Gastroesophageal sphincter (tissue), 4 donors: ENCODE data around the gene BCAS3. TPM values are rescaled to one million over a fixed set of nuclear protein-coding genes. Genes with fewer than 3 reads are reported as not detected.

ENCODE experiments used
- ATAC-seq: fragments of 150-250 bp; one replicate; pipeline ENCODE4 v1.9.1; 2016; ENCODE audit warnings: mild to moderate bottlenecking, moderate library complexity
- H3K27ac ChIP-seq, 4 donors: fragments of 200-600 bp; sonication (generic) in 3 of 4; 1 replicate in 3 of 4; 2 replicates in 1 of 4; pipeline ENCODE4 v1.5.1; 2016 to 2019
- H3K27me3 ChIP-seq: fragments of 200-600 bp; sonication (generic); one replicate; pipeline ENCODE4 v1.5.1; 2019
- H3K36me3 ChIP-seq, 2 donors: fragments of 200-600 bp; sonication (generic); one replicate each; pipeline ENCODE4 v1.5.1; 2019; ENCODE audit warnings: control low read depth in 1 of 2
- H3K4me1 ChIP-seq, 3 donors: fragments of 200-600 bp; sonication (generic); 1 replicate in 2 of 3; 2 replicates in 1 of 3; pipeline ENCODE4 v1.5.1; 2016 to 2019; ENCODE audit warnings: control low read depth in 2 of 3
- H3K4me3 ChIP-seq, 2 donors: fragments of 200-600 bp; sonication (generic); one replicate each; pipeline ENCODE4 v1.5.1; 2019; ENCODE audit warnings: mild to moderate bottlenecking in 1 of 2, moderate library complexity in 1 of 2
- H3K9me3 ChIP-seq, 3 donors: fragments of 200-600 bp; sonication (generic); one replicate each; pipeline ENCODE4 v1.5.1; 2017 to 2019; ENCODE audit warnings: control low read depth in 2 of 3
- EP300 ChIP-seq: sonication (generic); formaldehyde crosslinking; IDR thresholded peaks from one replicate; pipeline ENCODE4 v1.6.1; 2017; ENCODE audit warnings: antibody characterized with exemption, mild to moderate bottlenecking
- POLR2A ChIP-seq, 2 donors: fragments of 450-650 bp; IDR thresholded peaks; one replicate each; pipeline ENCODE4 v1.6.1; 2017; ENCODE audit warnings: antibody characterized with exemption in 2 of 2, mild to moderate bottlenecking in 2 of 2, moderate library complexity in 1 of 2
- POLR2AphosphoS5 ChIP-seq: sonication (generic); formaldehyde crosslinking; IDR thresholded peaks from one replicate; pipeline ENCODE4 v1.6.1; 2017; ENCODE audit warnings: antibody characterized with exemption
- WGBS, 2 donors: methylation state at CpG; one replicate each; pipeline ENCODE4 v1.1.5; 2018; ENCODE audit warnings: low coverage in 1 of 2; 5-methylcytosine and 5-hydroxymethylcytosine counted together
- total RNA-seq, 4 donors: library from RNA; depleted of rRNA; stranded (reverse); fragments of >200 nt; gene quantifications; one replicate each; pipeline ENCODE4 v1.1.0, GENCODE V29; 2016
- TF ChIP-seq, protein P1 (sequence below), 4 experiments: fragments of 200-600 bp in 2 of 4; fragments of 450-650 bp in 2 of 4; sonication (generic) in 1 of 4; IDR thresholded peaks; one replicate each; pipeline ENCODE4 v1.5.1; 2017 to 2019; ENCODE audit warnings: antibody characterized with exemption in 4 of 4, mild to moderate bottlenecking in 2 of 4, moderate library complexity in 2 of 4

BCAS3 gene
- total RNA-seq, 4 donors from 2014 or later = 18.8 to 37.0 (median 34.5) TPM

DNA sequence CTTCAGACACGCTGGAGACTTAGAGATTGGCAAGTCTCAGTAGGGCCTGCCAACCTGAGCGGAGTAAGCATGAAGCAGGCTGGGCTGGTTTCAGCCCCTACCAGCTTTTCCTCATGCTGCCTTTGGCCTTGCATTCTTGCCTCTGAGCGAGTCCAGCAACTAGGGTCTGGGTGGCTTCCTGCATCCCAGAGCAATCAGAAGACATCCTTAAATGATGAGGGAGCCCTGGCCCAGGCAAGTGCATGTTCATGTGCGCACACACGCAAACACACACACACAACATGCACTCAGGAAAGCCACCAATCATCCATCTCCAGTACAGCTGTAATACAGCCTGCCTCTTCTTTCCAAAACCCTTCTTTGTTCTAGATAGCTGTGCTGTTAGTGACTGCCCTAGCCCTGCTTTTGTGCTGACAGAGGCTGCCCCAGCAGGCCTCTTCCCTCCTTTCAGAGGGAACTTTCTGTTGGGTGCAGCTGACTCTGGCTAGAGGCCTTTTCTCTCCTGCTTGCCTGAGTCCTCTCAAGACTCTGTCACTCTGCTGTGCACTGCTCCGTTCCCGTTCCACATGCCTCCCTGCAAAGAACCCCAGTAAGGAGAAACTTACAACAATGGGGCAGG, 691.3 kb downstream of the BCAS3 start:
- H3K27ac ChIP-seq = no peak overlapping the region
- H3K4me3 ChIP-seq = no peak overlapping the region
- H3K4me1 ChIP-seq = peaks cover 0 to 12% (median 0%) of the 10 kb centered on the region in 3 donors
- no peaks in the 10 kb centered on the region for H3K27me3 ChIP-seq
- 100% methylated on average over 1 to 2 of the region's 7 CpGs for WGBS, 2 donors
- no peaks in the 10 kb centered on the region for H3K9me3 ChIP-seq
- peaks cover 0 to 11% of the 10 kb centered on the region in 2 donors for H3K36me3 ChIP-seq
- TF ChIP-seq POLR2A (IDR thresholded peaks at IDR 0.05) = no peak
- TF ChIP-seq, protein P1, sequence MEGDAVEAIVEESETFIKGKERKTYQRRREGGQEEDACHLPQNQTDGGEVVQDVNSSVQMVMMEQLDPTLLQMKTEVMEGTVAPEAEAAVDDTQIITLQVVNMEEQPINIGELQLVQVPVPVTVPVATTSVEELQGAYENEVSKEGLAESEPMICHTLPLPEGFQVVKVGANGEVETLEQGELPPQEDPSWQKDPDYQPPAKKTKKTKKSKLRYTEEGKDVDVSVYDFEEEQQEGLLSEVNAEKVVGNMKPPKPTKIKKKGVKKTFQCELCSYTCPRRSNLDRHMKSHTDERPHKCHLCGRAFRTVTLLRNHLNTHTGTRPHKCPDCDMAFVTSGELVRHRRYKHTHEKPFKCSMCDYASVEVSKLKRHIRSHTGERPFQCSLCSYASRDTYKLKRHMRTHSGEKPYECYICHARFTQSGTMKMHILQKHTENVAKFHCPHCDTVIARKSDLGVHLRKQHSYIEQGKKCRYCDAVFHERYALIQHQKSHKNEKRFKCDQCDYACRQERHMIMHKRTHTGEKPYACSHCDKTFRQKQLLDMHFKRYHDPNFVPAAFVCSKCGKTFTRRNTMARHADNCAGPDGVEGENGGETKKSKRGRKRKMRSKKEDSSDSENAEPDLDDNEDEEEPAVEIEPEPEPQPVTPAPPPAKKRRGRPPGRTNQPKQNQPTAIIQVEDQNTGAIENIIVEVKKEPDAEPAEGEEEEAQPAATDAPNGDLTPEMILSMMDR (IDR thresholded peaks at IDR 0.05) = no peak
- TF ChIP-seq EP300 = no peak
- no peak for TF ChIP-seq POLR2AphosphoS5
- ATAC-seq = no peak

DNA sequence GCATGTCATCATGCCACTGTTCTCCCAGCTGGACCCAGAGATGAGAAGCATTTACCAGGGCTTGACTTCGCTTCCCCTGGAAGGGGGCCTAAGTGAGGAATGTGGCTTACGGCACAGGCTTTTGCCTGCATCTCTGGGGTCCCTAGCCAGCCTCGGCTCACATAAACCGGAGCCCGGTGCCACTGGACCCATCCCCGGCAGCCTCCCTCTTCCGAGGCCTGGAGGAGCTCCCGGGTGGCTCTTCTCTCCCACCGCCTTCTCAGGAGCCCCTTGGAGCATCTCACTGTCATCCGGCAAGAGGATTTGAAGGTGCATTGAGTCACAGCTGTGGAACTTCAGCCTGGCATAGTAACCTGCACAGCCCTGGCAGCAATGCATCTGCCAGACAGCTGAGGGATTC, 692.1 kb downstream of the BCAS3 start:
- 100% methylated on average over 1 to 2 of the region's 10 CpGs for WGBS, 2 donors
- ATAC-seq = no peak

DNA sequence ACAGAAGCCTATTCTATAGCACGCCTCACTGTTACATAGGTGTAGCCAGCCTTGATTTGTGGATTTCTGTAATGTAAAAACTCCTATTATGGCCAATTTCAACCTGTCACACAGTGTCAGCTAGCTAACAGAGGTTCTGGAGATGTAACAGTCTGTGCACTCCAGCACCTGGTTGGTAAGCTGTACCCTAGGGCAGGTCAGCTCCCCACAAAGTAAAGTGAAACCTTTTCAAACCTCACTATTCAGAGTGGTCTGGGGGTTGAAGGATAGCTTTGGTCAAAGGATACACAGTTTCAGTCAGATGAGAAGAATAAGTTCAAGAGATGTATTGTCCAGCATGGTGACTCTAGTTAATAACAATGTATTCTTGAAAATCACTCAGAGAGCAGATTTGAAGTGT, 693.5 kb downstream of the BCAS3 start:
- 100% methylated on average over 1 of the region's 1 CpG; no CpG with 5 or more reads in 1 of the 2 donors for WGBS, 2 donors
- no peak for ATAC-seq

More for the DNA sequence above, 692.1 kb downstream of the BCAS3 start:
- Histone ChIP-seq H3K4me1 (peaks cover 0 to 12% (median 0%) of the 10 kb centered on the region in 3 donors), H3K36me3 (peaks cover 0 to 11% of the 10 kb centered on the region in 2 donors), H3K4me3 (no peak overlapping the region), H3K27ac (no peak overlapping the region), H3K27me3 (no peaks in the 10 kb centered on the region), H3K9me3 (no peaks in the 10 kb centered on the region)
- TF ChIP-seq EP300 = no peak
- TF ChIP-seq, protein P1 (IDR thresholded peaks at IDR 0.05) = no peak
- TF ChIP-seq POLR2AphosphoS5 = no peak
- TF ChIP-seq POLR2A (IDR thresholded peaks at IDR 0.05) = no peak

DNA sequence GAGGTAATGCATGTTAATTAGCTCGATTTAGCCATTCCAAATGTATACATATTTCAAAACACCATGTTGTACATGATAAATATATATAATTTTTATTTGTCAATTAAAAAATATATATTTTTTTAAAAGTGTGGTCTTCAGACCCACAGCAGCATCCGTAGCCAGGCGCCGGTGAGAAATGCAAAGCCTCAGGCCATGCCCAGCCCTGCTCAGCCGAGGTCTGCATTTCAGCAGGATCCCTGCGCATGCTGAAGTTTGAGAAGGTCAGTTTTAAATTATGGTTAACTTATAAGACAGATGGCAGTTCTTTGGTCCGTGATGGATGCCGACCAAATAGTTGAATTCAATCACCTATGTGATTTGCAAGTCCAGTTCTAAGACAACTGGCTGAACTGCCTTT, 694.0 kb downstream of the BCAS3 start:
- Histone ChIP-seq H3K27me3 (no peaks in the 10 kb centered on the region), H3K27ac (no peak overlapping the region), H3K4me3 (no peak overlapping the region), H3K4me1 (peaks cover 0 to 9% (median 0%) of the 10 kb centered on the region in 3 donors), H3K9me3 (no peaks in the 10 kb centered on the region), H3K36me3 (peaks cover 0 to 11% of the 10 kb centered on the region in 2 donors)
- 96 to 97% methylated on average over 8 of the region's 8 CpGs for WGBS, 2 donors
- TF ChIP-seq, protein P1 (IDR thresholded peaks at IDR 0.05) = no peak
- TF ChIP-seq POLR2AphosphoS5 (no peak), EP300 (no peak), POLR2A (IDR thresholded peaks at IDR 0.05) (no peak)
- no peak for ATAC-seq

More for the DNA sequence above, 693.5 kb downstream of the BCAS3 start:
- H3K4me3 ChIP-seq = no peak overlapping the region
- H3K27me3 ChIP-seq = no peaks in the 10 kb centered on the region
- H3K36me3 ChIP-seq = peaks cover 0 to 11% of the 10 kb centered on the region in 2 donors
- TF ChIP-seq EP300 = no peak
- no peak for TF ChIP-seq POLR2A (IDR thresholded peaks at IDR 0.05)
- TF ChIP-seq POLR2AphosphoS5 = no peak
- TF ChIP-seq, protein P1 (IDR thresholded peaks at IDR 0.05) = no peak
- no peaks in the 10 kb centered on the region for H3K9me3 ChIP-seq
- H3K27ac ChIP-seq = no peak overlapping the region
- H3K4me1 ChIP-seq = peaks cover 0 to 12% (median 0%) of the 10 kb centered on the region in 3 donors

DNA sequence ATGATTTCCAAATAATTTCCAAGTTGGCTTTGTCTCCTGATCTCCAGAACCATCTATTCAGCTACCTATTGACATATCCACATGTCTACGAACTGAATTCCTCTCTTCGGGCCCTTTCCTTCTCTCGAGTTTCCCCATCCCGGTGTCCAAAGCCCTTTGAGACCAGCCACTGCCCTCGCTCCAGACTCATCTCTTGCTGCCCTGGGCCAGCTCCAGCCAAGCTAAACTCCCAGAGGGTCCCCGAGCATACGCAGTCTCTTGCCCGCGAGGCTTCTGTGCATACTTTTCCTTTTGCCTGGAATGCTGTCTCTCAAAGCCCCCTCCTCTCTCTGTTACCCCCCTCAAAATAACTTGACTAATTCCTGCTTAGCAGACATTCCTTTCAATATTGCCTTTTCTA, 694.8 kb downstream of the BCAS3 start:
- H3K9me3 ChIP-seq = no peaks in the 10 kb centered on the region
- H3K4me3 ChIP-seq = no peak overlapping the region
- H3K36me3 ChIP-seq = peaks cover 0 to 11% of the 10 kb centered on the region in 2 donors
- no peak for TF ChIP-seq POLR2AphosphoS5
- TF ChIP-seq EP300 = no peak
- H3K27ac ChIP-seq = no peak overlapping the region
- H3K27me3 ChIP-seq = no peaks in the 10 kb centered on the region
- ATAC-seq = no peak
- 66 to 71% methylated on average over 9 of the region's 9 CpGs for WGBS, 2 donors
- peaks cover 0 to 1% (median 0%) of the 10 kb centered on the region in 3 donors for H3K4me1 ChIP-seq
